WERI-Rb-1 (cell line): ENCODE measurements around the gene SLC30A4.

Experiments used
- DNase-seq: peaks from one replicate; pipeline ENCODE4 v3.0.0-alpha.2; 2020
- H3K27ac ChIP-seq: fragments of 250-450 bp; sonication (Bioruptor Pico); 2 replicates; pipeline ENCODE4 v1.5.1; 2020; ENCODE audit warnings: mild to moderate bottlenecking, moderate library complexity
- H3K27me3 ChIP-seq: fragments of 250-450 bp; sonication (Bioruptor Pico); 2 replicates; pipeline ENCODE4 v1.5.1; 2021; ENCODE audit warnings: mild to moderate bottlenecking, low read depth, moderate library complexity; ENCODE audit not compliant: insufficient read depth, severe bottlenecking
- H3K36me3 ChIP-seq: fragments of 250-450 bp; sonication (Bioruptor Pico); 2 replicates; pipeline ENCODE4 v1.5.1; 2020; ENCODE audit warnings: mild to moderate bottlenecking, moderate library complexity
- H3K4me3 ChIP-seq: 2 replicates; pipeline ENCODE4 v1.5.1; 2011; ENCODE audit warnings: low read depth, mild to moderate bottlenecking, control low read depth, low read length
- H3K9me3 ChIP-seq: fragments of 250-450 bp; sonication (Bioruptor Pico); 2 replicates; pipeline ENCODE4 v1.5.1; 2021; ENCODE audit warnings: mild to moderate bottlenecking, moderate library complexity; ENCODE audit not compliant: severe bottlenecking
- TF ChIP-seq, protein P1 (sequence below): IDR thresholded peaks from 2 replicates; pipeline ENCODE4 v1.5.1; 2011; ENCODE audit warnings: low read depth, mild to moderate bottlenecking, control low read depth, inconsistent platforms, low read length

SLC30A4 gene

DNA sequence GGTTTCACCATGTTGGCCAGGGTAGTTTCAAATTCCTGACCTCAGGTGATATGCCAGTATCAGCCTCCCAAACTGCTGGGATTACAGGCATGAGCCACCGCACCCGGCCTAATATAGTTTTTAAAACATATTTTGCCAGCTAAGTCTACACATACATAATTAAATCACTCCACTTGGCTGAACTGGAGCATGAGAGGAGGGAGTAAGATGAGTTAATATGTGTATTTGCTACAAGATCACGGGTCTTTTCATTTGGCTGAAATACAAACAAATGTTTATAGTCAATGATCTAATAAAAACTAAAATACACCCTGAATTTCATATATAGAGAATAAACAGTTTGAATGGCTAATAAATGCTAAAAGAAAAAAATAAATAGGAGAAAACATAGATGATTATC, 25.3 kb downstream of the SLC30A4 start:
- Histone ChIP-seq H3K36me3 (no peaks in the 10 kb centered on the region), H3K27ac (no peak overlapping the region), H3K27me3 (no peaks in the 10 kb centered on the region), H3K4me3 (no peak overlapping the region), H3K9me3 (no peaks in the 10 kb centered on the region)
- no peak for DNase-seq
- TF ChIP-seq, protein P1, sequence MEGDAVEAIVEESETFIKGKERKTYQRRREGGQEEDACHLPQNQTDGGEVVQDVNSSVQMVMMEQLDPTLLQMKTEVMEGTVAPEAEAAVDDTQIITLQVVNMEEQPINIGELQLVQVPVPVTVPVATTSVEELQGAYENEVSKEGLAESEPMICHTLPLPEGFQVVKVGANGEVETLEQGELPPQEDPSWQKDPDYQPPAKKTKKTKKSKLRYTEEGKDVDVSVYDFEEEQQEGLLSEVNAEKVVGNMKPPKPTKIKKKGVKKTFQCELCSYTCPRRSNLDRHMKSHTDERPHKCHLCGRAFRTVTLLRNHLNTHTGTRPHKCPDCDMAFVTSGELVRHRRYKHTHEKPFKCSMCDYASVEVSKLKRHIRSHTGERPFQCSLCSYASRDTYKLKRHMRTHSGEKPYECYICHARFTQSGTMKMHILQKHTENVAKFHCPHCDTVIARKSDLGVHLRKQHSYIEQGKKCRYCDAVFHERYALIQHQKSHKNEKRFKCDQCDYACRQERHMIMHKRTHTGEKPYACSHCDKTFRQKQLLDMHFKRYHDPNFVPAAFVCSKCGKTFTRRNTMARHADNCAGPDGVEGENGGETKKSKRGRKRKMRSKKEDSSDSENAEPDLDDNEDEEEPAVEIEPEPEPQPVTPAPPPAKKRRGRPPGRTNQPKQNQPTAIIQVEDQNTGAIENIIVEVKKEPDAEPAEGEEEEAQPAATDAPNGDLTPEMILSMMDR, result no peak

DNA sequence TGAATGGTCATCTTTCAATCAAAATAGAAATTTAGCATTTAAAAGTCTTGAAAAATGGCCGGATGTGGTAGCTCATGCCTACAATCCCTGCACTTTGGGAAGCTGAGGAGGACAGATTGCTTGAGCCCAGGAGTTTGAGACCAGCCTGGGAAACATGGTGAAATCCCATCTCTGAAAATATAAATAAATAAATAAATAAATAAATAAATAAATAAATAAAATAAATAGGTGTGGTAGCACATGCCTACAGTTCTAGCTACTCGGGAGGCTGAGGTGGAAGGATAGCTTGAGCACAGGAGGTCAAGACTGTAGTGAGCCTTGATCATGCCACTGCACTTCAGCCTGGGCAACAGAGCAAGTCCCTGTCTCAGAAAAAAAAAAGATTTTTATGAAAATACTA, 25.9 kb downstream of the SLC30A4 start:
- TF ChIP-seq, protein P1, result no peak
- no peaks in the 10 kb centered on the region for H3K27me3 ChIP-seq
- no peak overlapping the region for H3K4me3 ChIP-seq
- H3K36me3 ChIP-seq, result no peaks in the 10 kb centered on the region
- H3K9me3 ChIP-seq, result no peaks in the 10 kb centered on the region
- DNase-seq, result no peak
- no peak overlapping the region for H3K27ac ChIP-seq

DNA sequence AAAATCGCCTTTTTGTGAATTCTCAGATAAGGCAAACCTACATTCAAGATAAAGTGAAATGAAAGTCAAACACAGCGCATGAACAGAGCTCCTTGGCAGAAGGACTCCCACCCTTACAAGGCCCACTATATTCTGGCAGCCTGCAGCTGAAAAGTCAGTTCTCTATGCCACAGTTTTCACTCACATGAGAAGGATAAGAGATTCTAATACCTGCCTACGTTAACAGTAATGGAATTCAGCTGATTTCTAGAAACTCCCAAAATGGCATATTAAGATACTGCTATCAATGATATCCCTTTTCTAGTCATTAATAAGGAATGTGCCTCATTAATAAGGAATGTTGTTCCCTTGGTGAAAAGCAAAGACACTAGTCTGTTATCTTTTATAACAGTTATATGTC, 27.0 kb downstream of the SLC30A4 start:
- Histone ChIP-seq H3K9me3 (no peaks in the 10 kb centered on the region), H3K27ac (no peak overlapping the region), H3K36me3 (no peaks in the 10 kb centered on the region), H3K4me3 (no peak overlapping the region), H3K27me3 (no peaks in the 10 kb centered on the region)
- TF ChIP-seq, protein P1, result no peak
- no peak for DNase-seq

DNA sequence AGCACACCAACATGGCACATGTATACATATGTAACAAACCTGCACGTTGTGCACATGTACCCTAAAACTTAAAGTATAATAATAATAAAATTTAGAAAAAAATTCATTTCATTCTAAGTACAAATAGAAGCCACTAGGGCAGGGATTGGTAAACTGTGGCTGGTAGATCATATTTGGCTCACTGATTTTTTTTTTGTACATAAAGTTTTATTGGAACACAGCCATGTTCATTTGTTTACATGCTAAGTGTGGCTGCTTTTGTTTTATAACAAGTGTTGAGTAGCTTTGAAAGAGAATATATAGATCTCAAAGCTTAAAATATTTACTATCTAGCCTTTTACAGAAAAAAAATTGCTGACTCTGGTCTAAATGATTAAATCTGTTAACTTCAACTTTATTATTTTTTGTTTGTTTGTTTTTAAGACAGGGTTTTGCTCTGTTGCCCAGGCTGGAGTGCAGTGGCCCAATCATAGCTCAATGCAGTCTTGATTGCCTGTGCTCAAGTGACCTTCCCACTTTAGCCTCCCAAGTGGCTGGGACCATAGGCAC, 32.8 kb downstream of the SLC30A4 start:
- TF ChIP-seq, protein P1, result no peak
- no peaks in the 10 kb centered on the region for H3K27me3 ChIP-seq
- DNase-seq, result no peak
- no peaks in the 10 kb centered on the region for H3K9me3 ChIP-seq
- no peak overlapping the region for H3K27ac ChIP-seq
- H3K36me3 ChIP-seq, result no peaks in the 10 kb centered on the region
- H3K4me3 ChIP-seq, result no peak overlapping the region

DNA sequence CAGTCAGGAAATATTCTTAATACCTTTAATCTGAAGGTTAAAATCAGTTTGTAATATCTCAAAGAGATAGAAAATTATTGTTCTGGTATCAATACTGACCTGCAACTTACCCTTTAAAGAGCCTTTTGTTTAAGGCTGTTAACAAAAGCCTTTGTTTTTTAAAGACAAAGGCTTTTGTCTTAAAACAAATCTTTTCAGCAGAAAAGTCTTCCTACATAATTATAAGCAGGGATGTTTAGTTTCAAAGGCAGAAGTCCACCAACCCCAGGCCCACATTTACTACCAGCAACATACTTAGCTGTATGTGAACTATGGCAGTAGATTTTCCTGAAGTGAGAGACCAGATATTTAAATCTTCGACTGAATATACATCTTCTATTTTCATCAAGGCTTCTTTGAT, 36.2 kb downstream of the SLC30A4 start:
- TF ChIP-seq, protein P1, result no peak
- Histone ChIP-seq H3K9me3 (no peaks in the 10 kb centered on the region), H3K27ac (no peak overlapping the region), H3K4me3 (no peak overlapping the region), H3K36me3 (no peaks in the 10 kb centered on the region), H3K27me3 (no peaks in the 10 kb centered on the region)
- no peak for DNase-seq

DNA sequence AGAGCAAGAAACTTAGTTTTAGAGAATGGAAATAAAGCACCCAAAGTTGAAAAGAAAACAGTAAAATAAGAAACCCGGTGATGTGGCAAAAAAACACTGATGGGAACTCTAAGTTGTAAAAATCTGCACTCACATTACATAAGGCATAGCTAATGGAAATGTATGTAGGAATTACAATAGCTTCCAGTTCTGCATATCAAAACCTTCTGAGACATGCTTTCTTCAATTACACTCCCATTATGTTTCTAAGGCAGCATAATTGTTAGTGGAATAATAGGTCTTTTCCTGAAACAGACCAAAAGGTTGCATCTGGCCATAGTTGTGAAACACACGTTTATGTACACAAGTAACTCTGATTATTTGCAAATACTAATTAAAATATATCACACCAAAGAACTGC, 41.4 kb downstream of the SLC30A4 start:
- no peak for DNase-seq
- TF ChIP-seq, protein P1, result no peak
- no peaks in the 10 kb centered on the region for H3K27me3 ChIP-seq
- no peaks in the 10 kb centered on the region for H3K9me3 ChIP-seq
- no peaks in the 10 kb centered on the region for H3K36me3 ChIP-seq
- no peak overlapping the region for H3K27ac ChIP-seq
- H3K4me3 ChIP-seq, result no peak overlapping the region
